ENCODE results near the gene DUSP6. TPM values are rescaled to one million over a fixed set of nuclear protein-coding genes. Genes with fewer than 3 reads are reported as not detected.

DUSP6 gene
- total RNA-seq, 3 donors from 2014 or later (not counting 1 experiment from before 2014, with no cell fraction given) = 52.2 to 222 (median 141) TPM

DNA sequence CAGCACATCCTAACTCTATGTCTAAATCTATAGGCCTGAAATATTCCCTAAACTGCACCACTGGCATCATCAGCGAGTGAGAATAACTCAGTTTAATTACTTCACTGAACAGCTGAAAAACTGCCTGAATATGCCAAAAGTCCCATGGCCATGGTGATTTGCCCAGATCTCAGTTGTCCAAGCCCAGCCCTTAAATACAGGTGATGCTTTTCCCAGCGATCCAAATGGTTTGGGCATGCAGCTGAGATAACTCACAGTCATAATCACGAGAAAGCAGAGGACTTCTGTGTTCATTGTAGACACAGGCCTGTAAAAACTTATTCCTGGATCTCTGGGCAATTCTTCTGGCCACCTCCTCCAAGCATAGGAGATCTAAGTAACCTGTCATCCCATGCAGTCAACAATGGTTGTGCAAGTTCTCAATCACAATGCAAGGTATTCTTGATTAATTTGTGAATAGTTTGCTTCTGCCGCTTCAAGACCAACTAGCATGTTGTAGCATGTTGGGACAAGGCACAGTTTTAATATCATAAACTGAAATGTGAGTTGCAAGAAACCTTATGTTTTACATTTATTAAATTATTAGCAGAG is 40.5 kb downstream of the DUSP6 start:
- DNase-seq (no peak), ATAC-seq (no peak)
- no peaks in the 10 kb centered on the region for H3K36me3 ChIP-seq (ENCODE audit: control insufficient read depth, insufficient read depth, low read length)
- no peak overlapping the region for H3K4me3 ChIP-seq (ENCODE audit: low read length)
- intact Hi-C loops (cut with micrococcal nuclease) = no loop called here
- Mint-ChIP-seq H3K36me3 (no peaks in the 10 kb centered on the region), H3K4me3 (no peak overlapping the region), H3K27me3 (ENCODE audit: low read depth in 2 of 2) (no peaks in the 10 kb centered on the region), H3K27ac (no peak overlapping the region), H3K4me1 (peaks cover 25 to 37% of the 10 kb centered on the region in 2 donors), H3K9me3 (no peaks in the 10 kb centered on the region)
- no peaks in the 10 kb centered on the region for H3K4me1 ChIP-seq (ENCODE audit: control insufficient read depth, insufficient read depth, low read length)
- no peaks in the 10 kb centered on the region for H3K9me3 ChIP-seq (ENCODE audit: control insufficient read depth, insufficient read depth, low read length)
- no peaks in the 10 kb centered on the region for H3K27me3 ChIP-seq (ENCODE audit: control insufficient read depth, insufficient read depth, low read length)
- TF ChIP-seq, protein P1, sequence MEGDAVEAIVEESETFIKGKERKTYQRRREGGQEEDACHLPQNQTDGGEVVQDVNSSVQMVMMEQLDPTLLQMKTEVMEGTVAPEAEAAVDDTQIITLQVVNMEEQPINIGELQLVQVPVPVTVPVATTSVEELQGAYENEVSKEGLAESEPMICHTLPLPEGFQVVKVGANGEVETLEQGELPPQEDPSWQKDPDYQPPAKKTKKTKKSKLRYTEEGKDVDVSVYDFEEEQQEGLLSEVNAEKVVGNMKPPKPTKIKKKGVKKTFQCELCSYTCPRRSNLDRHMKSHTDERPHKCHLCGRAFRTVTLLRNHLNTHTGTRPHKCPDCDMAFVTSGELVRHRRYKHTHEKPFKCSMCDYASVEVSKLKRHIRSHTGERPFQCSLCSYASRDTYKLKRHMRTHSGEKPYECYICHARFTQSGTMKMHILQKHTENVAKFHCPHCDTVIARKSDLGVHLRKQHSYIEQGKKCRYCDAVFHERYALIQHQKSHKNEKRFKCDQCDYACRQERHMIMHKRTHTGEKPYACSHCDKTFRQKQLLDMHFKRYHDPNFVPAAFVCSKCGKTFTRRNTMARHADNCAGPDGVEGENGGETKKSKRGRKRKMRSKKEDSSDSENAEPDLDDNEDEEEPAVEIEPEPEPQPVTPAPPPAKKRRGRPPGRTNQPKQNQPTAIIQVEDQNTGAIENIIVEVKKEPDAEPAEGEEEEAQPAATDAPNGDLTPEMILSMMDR (IDR thresholded peaks at IDR 0.05) = no peak
- H3K27ac ChIP-seq (ENCODE audit: low read length) = no peak overlapping the region
- 92% methylated on average over 4 of the region's 4 CpGs for WGBS (ENCODE audit: insufficient coverage)

DNA sequence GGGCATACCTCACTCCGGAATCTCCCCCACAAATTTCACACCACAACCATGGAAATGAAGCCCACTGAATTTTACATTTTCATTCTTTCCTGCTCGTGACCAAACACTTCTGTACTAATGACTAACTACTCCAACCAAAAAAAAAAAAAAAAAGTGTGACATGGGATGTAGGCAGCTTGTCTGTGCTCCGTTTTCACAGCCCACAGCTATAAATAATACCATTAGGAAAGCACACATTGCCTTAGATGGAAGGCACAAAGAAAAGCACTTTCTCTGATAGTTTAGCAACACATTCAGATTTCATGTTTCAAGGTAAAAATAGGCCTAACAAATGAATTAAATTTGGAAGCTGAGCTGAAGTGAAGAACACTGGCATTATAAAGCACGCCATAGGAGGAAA is 42.5 kb downstream of the DUSP6 start:
- intact Hi-C loops (cut with micrococcal nuclease) = no loop called here
- H3K4me1 Mint-ChIP-seq = peaks cover 25 to 41% of the 10 kb centered on the region in 2 donors
- whole genome bisulfite sequencing (ENCODE audit: insufficient coverage) = 60% methylated on average over 3 of the region's 4 CpGs
- ATAC-seq = peak in 1 of 3 donors; percentile 36
- H3K9me3 ChIP-seq (ENCODE audit: control insufficient read depth, insufficient read depth, low read length) = no peaks in the 10 kb centered on the region
- no peak for DNase-seq
- H3K36me3 Mint-ChIP-seq = no peaks in the 10 kb centered on the region
- no peaks in the 10 kb centered on the region for H3K9me3 Mint-ChIP-seq
- H3K27me3 Mint-ChIP-seq (ENCODE audit: low read depth in 2 of 2) = no peaks in the 10 kb centered on the region
- no peaks in the 10 kb centered on the region for H3K4me1 ChIP-seq (ENCODE audit: control insufficient read depth, insufficient read depth, low read length)
- no peak overlapping the region for H3K27ac Mint-ChIP-seq
- H3K36me3 ChIP-seq (ENCODE audit: control insufficient read depth, insufficient read depth, low read length) = no peaks in the 10 kb centered on the region
- H3K4me3 Mint-ChIP-seq = no peak overlapping the region
- TF ChIP-seq, protein P1 (IDR thresholded peaks at IDR 0.05) = no peak
- H3K27ac ChIP-seq (ENCODE audit: low read length) = no peak overlapping the region
- no peaks in the 10 kb centered on the region for H3K27me3 ChIP-seq (ENCODE audit: control insufficient read depth, insufficient read depth, low read length)
- no peak overlapping the region for H3K4me3 ChIP-seq (ENCODE audit: low read length)

DNA sequence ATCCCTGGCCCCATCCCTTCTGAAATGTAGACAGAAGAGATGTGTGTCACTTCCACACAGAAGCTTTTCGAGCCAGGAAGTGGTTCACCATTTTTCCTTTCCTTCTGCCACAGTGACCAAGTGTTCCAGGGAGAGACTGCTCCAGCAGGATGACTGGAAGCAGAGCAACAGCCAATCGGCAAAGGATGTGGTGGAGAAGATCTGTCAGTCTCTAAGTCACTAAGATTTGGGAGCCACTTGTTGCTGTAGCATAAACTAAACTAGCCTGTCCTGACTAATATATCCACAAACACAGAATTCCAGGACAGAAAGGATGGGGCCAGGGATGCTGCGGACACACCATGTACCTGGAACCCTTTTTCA is 42.9 kb downstream of the DUSP6 start:
- TF ChIP-seq, protein P1 (IDR thresholded peaks at IDR 0.05) = no peak
- no peak overlapping the region for H3K4me3 ChIP-seq (ENCODE audit: low read length)
- no peak overlapping the region for H3K27ac ChIP-seq (ENCODE audit: low read length)
- no peak for DNase-seq
- no peaks in the 10 kb centered on the region for H3K27me3 ChIP-seq (ENCODE audit: control insufficient read depth, insufficient read depth, low read length)
- no peaks in the 10 kb centered on the region for H3K27me3 Mint-ChIP-seq (ENCODE audit: low read depth in 2 of 2)
- H3K4me1 ChIP-seq (ENCODE audit: control insufficient read depth, insufficient read depth, low read length) = no peaks in the 10 kb centered on the region
- intact Hi-C loops (cut with micrococcal nuclease) = no loop called here
- H3K9me3 Mint-ChIP-seq = no peaks in the 10 kb centered on the region
- H3K4me3 Mint-ChIP-seq = no peak overlapping the region
- H3K9me3 ChIP-seq (ENCODE audit: control insufficient read depth, insufficient read depth, low read length) = no peaks in the 10 kb centered on the region
- no peaks in the 10 kb centered on the region for H3K36me3 ChIP-seq (ENCODE audit: control insufficient read depth, insufficient read depth, low read length)
- WGBS (ENCODE audit: insufficient coverage) = 60% methylated on average over 3 of the region's 3 CpGs
- no peak for ATAC-seq
- no peaks in the 10 kb centered on the region for H3K36me3 Mint-ChIP-seq
- no peak overlapping the region for H3K27ac Mint-ChIP-seq
- peaks cover 25 to 41% of the 10 kb centered on the region in 2 donors for H3K4me1 Mint-ChIP-seq

Data from natural killer cell (primary cell).